SH-SY5Y (cell line): ENCODE data around the gene LMNTD1.

ENCODE experiments used
- GATA2 ChIP-seq: IDR thresholded peaks from 2 replicates; pipeline ENCODE4 v1.6.1; 2011; ENCODE audit warnings: mild to moderate bottlenecking, low read depth, low read length
- GATA3 ChIP-seq: IDR thresholded peaks from 2 replicates; pipeline ENCODE4 v1.6.1; 2011; ENCODE audit warnings: low read depth, mild to moderate bottlenecking, low read length, moderate library complexity

Gene LMNTD1

GRCh38 chr12:25518512-25518911, 34.6 kb downstream of the LMNTD1 start:
- TF ChIP-seq GATA2 = no peak
- no peak for TF ChIP-seq GATA3

GRCh38 chr12:25504744-25505143, 48.3 kb downstream of the LMNTD1 start:
- TF ChIP-seq GATA3 (no peak), GATA2 (no peak)

- no peak for TF ChIP-seq GATA2
These were observed 49.4 kb downstream of the LMNTD1 start for GRCh38 chr12:25503666-25504065.

- no peak for TF ChIP-seq GATA2
- no peak for TF ChIP-seq GATA3
These were observed 50.5 kb downstream of the LMNTD1 start for GRCh38 chr12:25502596-25502995.

GRCh38 chr12:25502118-25502517, 51.0 kb downstream of the LMNTD1 start:
- TF ChIP-seq GATA2 = no peak
- TF ChIP-seq GATA3 = no peak

GRCh38 chr12:25501549-25501948, 51.5 kb downstream of the LMNTD1 start:
- no peak for TF ChIP-seq GATA3
- no peak for TF ChIP-seq GATA2

GRCh38 chr12:25500651-25501050, 52.4 kb downstream of the LMNTD1 start:
- TF ChIP-seq GATA2 = no peak
- TF ChIP-seq GATA3 = no peak

GRCh38 chr12:25497021-25497420, 56.1 kb downstream of the LMNTD1 start:
- TF ChIP-seq GATA3 (no peak), GATA2 (no peak)

GRCh38 chr12:25496098-25496587, 56.9 kb downstream of the LMNTD1 start:
- TF ChIP-seq GATA3 (no peak), GATA2 (no peak)

GRCh38 chr12:25495331-25496097, 57.6 kb downstream of the LMNTD1 start:
- TF ChIP-seq GATA3 (no peak), GATA2 (no peak)

- TF ChIP-seq GATA2 (no peak), GATA3 (no peak)
These were observed 58.2 kb downstream of the LMNTD1 start for GRCh38 chr12:25494926-25495325.

GRCh38 chr12:25493682-25494081, 59.4 kb downstream of the LMNTD1 start:
- TF ChIP-seq GATA3 (no peak), GATA2 (no peak)

GRCh38 chr12:25491396-25492325, 61.4 kb downstream of the LMNTD1 start:
- TF ChIP-seq GATA3 (no peak), GATA2 (no peak)

- TF ChIP-seq GATA3 (no peak), GATA2 (no peak)
These were observed 70.5 kb downstream of the LMNTD1 start for GRCh38 chr12:25482625-25483024.

GRCh38 chr12:25480145-25480544, 72.9 kb downstream of the LMNTD1 start:
- TF ChIP-seq GATA3 (no peak), GATA2 (no peak)

GRCh38 chr12:25477217-25477616, 75.9 kb downstream of the LMNTD1 start:
- TF ChIP-seq GATA3 = no peak
- TF ChIP-seq GATA2 = no peak
